Measurements from ENCODE around the gene EFHB.

Gene EFHB, protein sequence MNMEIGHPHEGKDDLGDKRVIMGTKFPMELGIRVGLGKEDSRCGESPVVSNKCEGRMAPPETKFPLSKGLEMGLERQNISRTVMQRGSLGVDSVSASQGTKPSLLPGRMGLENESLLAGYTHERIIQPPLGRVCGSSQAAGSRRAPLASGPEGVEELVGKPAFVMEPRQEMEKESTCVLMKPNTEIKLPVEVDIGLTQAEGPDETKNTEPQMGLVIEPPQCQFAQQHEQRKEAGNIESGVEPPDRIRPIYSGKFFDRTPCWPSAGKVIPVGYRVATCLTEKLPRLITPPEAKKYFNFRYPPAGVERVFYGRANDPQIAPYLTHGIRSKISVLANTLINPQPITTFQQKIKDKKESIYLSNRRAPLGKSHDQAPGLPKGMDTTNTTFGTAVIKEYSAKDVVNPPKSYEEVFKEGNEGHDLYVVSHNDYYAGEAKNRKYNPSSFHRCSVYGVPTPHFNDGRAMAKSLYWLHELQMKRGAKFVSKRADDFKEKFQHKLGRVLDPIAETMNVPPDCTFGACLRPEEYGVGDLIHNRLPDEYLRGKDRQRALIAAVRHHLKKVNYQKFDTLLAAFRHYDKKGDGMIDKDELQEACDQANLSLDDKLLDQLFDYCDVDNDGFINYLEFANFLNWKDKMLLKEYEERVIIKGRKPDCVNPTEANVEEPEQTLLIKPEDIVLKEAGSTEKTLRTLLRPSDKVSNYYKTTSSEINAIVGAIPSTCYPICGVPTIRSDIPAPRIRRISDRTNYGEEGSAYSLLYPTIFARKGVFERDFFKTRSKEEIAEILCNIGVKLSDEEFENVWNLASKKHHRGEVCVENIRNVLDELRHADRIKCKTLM

DNA sequence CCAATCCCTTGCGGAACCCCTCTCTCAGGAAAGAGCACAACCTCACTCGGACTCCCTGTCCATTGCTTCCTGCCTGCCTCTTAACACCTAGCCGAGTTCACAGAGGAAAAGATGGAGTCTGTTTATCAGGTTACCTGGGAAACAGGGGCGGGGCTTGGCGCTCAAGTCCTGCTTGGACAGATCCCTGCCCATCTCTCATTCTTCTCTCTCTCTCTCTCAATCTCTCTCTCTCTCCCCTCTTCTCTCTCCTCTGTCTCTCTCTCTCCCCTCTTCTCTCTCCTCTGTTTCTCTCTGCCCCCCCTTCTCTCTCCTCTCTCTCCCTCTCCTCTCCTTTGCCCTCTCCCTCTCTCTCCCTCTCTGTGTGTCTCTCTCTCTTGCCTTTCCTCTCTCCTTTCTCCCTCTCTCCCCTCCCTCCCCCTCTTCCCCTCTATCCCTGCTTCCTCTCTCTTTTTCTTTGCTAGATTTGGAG, at the start of gene EFHB:
Gene EFHB, minus strand, starts transcription at position 120 of the 469 bp plus-strand sequence. CDS start 199 bp downstream, outside the sequence.
- TF ChIP-seq OSR1 (CRISPR knock-in tag; IDR thresholded peaks at IDR 0.05), result no peak
- no peak for TF ChIP-seq CSDC2 (CRISPR knock-in tag; IDR thresholded peaks at IDR 0.05)
- no peak for TF ChIP-seq CREB5 (CRISPR knock-in tag; IDR thresholded peaks at IDR 0.05; ENCODE audit: low read depth)

DNA sequence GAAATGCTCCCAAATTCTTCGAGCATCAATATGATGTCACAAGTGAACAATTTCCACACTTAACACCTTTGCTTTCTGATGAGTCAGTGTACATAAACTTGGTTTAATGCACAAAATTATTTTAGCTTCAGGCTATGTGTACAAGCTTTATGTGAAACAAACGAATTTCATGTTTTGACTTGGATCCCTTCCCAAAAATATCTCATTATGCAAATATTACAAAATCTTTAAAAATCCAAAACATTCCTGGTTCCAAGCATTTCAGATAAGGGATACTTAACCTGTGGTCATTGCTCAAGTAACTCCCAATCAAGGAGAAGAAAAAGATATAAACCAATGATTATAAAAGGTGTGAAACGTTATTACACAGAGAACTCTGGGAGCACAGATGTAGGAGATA, 38.0 kb upstream of the EFHB start:
- TF ChIP-seq ZNF565 (CRISPR knock-in tag; conservative IDR thresholded peaks at IDR 0.05; ENCODE audit: low read depth) (no peak), RARB (CRISPR knock-in tag; IDR thresholded peaks at IDR 0.05) (no peak), PPARA (CRISPR knock-in tag; IDR thresholded peaks at IDR 0.05; ENCODE audit: borderline replicate concordance) (no peak), ZFP30 (CRISPR knock-in tag; IDR thresholded peaks at IDR 0.05) (no peak), POU6F1 (CRISPR knock-in tag; IDR thresholded peaks at IDR 0.05; ENCODE audit: borderline replicate concordance, low read depth) (no peak), ZC3H10 (CRISPR knock-in tag; IDR thresholded peaks at IDR 0.05) (no peak), ZNF70 (CRISPR knock-in tag; IDR thresholded peaks at IDR 0.05) (no peak), ZNF8 (CRISPR knock-in tag; IDR thresholded peaks at IDR 0.05) (no peak), OSR1 (CRISPR knock-in tag; IDR thresholded peaks at IDR 0.05) (no peak)

More for the DNA sequence above, at the start of gene EFHB:
- peak; percentile 85 for ATAC-seq

GRCh38 chr3:19970327-19970726, 36.3 kb upstream of the EFHB start:
- ATAC-seq, result no peak
- TF ChIP-seq SNAI2 (CRISPR knock-in tag; IDR thresholded peaks at IDR 0.05), result no peak
- no peak for TF ChIP-seq TSHZ2 (CRISPR knock-in tag; IDR thresholded peaks at IDR 0.05)
- TF ChIP-seq POU6F1 (CRISPR knock-in tag; IDR thresholded peaks at IDR 0.05; ENCODE audit: borderline replicate concordance, low read depth), result no peak

More for the DNA sequence above, 38.0 kb upstream of the EFHB start:
- ATAC-seq, result no peak

- TF ChIP-seq ARNTL (CRISPR knock-in tag; IDR thresholded peaks at IDR 0.05; ENCODE audit: borderline replicate concordance, low read depth) (no peak), ZFP3 (CRISPR knock-in tag; IDR thresholded peaks at IDR 0.05) (no peak), POU6F1 (CRISPR knock-in tag; IDR thresholded peaks at IDR 0.05; ENCODE audit: borderline replicate concordance, low read depth) (no peak), RARB (CRISPR knock-in tag; IDR thresholded peaks at IDR 0.05) (no peak), GLIS3 (CRISPR knock-in tag; IDR thresholded peaks at IDR 0.05) (no peak), TOX (CRISPR knock-in tag; IDR thresholded peaks at IDR 0.05; ENCODE audit: borderline replicate concordance) (no peak), SNAI2 (CRISPR knock-in tag; IDR thresholded peaks at IDR 0.05) (no peak), ZC3H10 (CRISPR knock-in tag; IDR thresholded peaks at IDR 0.05) (no peak), ESRRG (CRISPR knock-in tag; IDR thresholded peaks at IDR 0.05) (no peak), ZNF70 (CRISPR knock-in tag; IDR thresholded peaks at IDR 0.05) (no peak), TSHZ2 (CRISPR knock-in tag; IDR thresholded peaks at IDR 0.05) (no peak), CREB5 (CRISPR knock-in tag; IDR thresholded peaks at IDR 0.05; ENCODE audit: low read depth) (no peak), CSDC2 (CRISPR knock-in tag; IDR thresholded peaks at IDR 0.05) (no peak)
- no peak for ATAC-seq
These were observed 33.8 kb upstream of the EFHB start for GRCh38 chr3:19967812-19968211.

Data from SK-N-SH treated with all-trans-retinoic acid at 6 μM for 48 hours (cell line).